K562 (cell line): ENCODE data around the gene TMEM218.

ENCODE experiments used
- ATF4 ChIP-seq: fragments of 450-650 bp; formaldehyde crosslinking; IDR thresholded peaks from 2 replicates; pipeline ENCODE4 v1.4.0; 2022; ENCODE audit warnings: mild to moderate bottlenecking, moderate library complexity
- CTCF ChIP-seq, 3 experiments: IDR thresholded peaks in 2 of 3; conservative IDR thresholded peaks in 1 of 3; 2 replicates each; pipeline ENCODE4 v1.5.1; 2011 to 2012; ENCODE audit warnings: low read length in 3 of 3, mild to moderate bottlenecking in 3 of 3, control low read depth in 2 of 3, improper control_type of control experiment in 1 of 3, inconsistent platforms in 1 of 3, low read depth in 1 of 3, mixed read lengths in 1 of 3, moderate library complexity in 1 of 3; ENCODE audit not compliant: insufficient read depth in 2 of 3
- EZH2 ChIP-seq: IDR thresholded peaks from 2 replicates; pipeline ENCODE4 v1.6.1; 2012; ENCODE audit warnings: low read depth, mild to moderate bottlenecking, inconsistent platforms, low read length, borderline replicate concordance
- HDAC2 ChIP-seq: fragments of 450-650 bp; IDR thresholded peaks from 2 replicates; pipeline ENCODE4 v1.6.1; 2016; ENCODE audit warnings: mild to moderate bottlenecking
- NKRF ChIP-seq: fragments of 450-650 bp; IDR thresholded peaks from 2 replicates; pipeline ENCODE4 v1.6.1; 2016; ENCODE audit warnings: borderline replicate concordance
- PBX2 ChIP-seq, 2 experiments: IDR thresholded peaks in 1 of 2; conservative IDR thresholded peaks in 1 of 2; 2 replicates each; pipeline ENCODE4 v1.6.1; 2016; ENCODE audit warnings: low read depth in 2 of 2, mild to moderate bottlenecking in 1 of 2, missing compliant biosample characterization in 1 of 2, missing genetic modification characterization in 1 of 2, moderate library complexity in 1 of 2
- RAD21 ChIP-seq, 2 experiments: fragments of 250-450 bp in 1 of 2; fragments of 450-650 bp in 1 of 2; sonication (Bioruptor Pico) in 1 of 2; formaldehyde crosslinking in 1 of 2; IDR thresholded peaks in 1 of 2; conservative IDR thresholded peaks in 1 of 2; 2 replicates each; pipeline versions ENCODE4 v1.4.0 to v1.8.0; 2020 to 2022; ENCODE audit warnings: mild to moderate bottlenecking in 2 of 2, moderate library complexity in 1 of 2
- SMAD1 ChIP-seq: fragments of 150-350 bp; IDR thresholded peaks from 2 replicates; pipeline ENCODE4 v1.6.1; 2014; ENCODE audit warnings: low read length, low read depth; ENCODE audit not compliant: partially characterized antibody
- UBTF ChIP-seq, 2 experiments: IDR thresholded peaks; 2 replicates each; pipeline ENCODE4 v1.6.1; 2012; ENCODE audit warnings: improper control_type of control experiment in 2 of 2, low read depth in 2 of 2, low read length in 2 of 2, borderline replicate concordance in 1 of 2
- ZNF217 ChIP-seq: sonication (generic); formaldehyde crosslinking; IDR thresholded peaks from 2 replicates; pipeline ENCODE4 v1.8.0; 2022; ENCODE audit warnings: mild to moderate bottlenecking, missing genetic modification reagents
- ZNF639 ChIP-seq, 2 experiments: fragments of 200-800 bp in 1 of 2; sonication (Bioruptor generic) in 1 of 2; sonication (generic) in 1 of 2; formaldehyde crosslinking in 1 of 2; IDR thresholded peaks in 1 of 2; conservative IDR thresholded peaks in 1 of 2; 2 replicates each; pipeline versions ENCODE4 v1.5.0 to v1.6.1; 2016 to 2020; ENCODE audit warnings: missing compliant biosample characterization in 1 of 2, missing genetic modification characterization in 1 of 2, missing genetic modification reagents in 1 of 2

- TF ChIP-seq SMAD1, result no peak
- TF ChIP-seq UBTF (IDR thresholded peaks at IDR 0.05; ENCODE audit: borderline replicate concordance in 1 of 2, low read depth in 2 of 2, low read length in 2 of 2), result no peak
- TF ChIP-seq HDAC2, result no peak
- no peak for TF ChIP-seq RAD21 (CRISPR knock-in tag; conservative IDR thresholded peaks at IDR 0.05 in 1 of 2, IDR thresholded peaks at IDR 0.05 in 1 of 2)
- no peak for TF ChIP-seq NKRF
- TF ChIP-seq ATF4 (CRISPR knock-in tag), result no peak
- TF ChIP-seq ZNF217 (CRISPR knock-in tag), result no peak
- TF ChIP-seq EZH2, result no peak
- no peak for TF ChIP-seq PBX2 (CRISPR knock-in tag; IDR thresholded peaks at IDR 0.05; ENCODE audit: low read depth)
- no peak for TF ChIP-seq PBX2 (tag; conservative IDR thresholded peaks at IDR 0.05; ENCODE audit: low read depth)
- TF ChIP-seq CTCF (IDR thresholded peaks at IDR 0.05 in 2 of 3, conservative IDR thresholded peaks at IDR 0.05 in 1 of 3; ENCODE audit: insufficient read depth in 2 of 3, low read depth in 1 of 3, low read length in 3 of 3), result no peak
- TF ChIP-seq ZNF639 (CRISPR knock-in tag; conservative IDR thresholded peaks at IDR 0.05 in 1 of 2, IDR thresholded peaks at IDR 0.05 in 1 of 2), result no peak
Measured at GRCh38 chr11:125075242-125075625, 36.2 kb downstream of the TMEM218 start.
